ENCODE measurements around the gene ZSCAN21. TPM values are rescaled to one million over a fixed set of nuclear protein-coding genes. Genes with fewer than 3 reads are reported as not detected.

Gene ZSCAN21
- total RNA-seq, 1 donor: 11.7 TPM

DNA sequence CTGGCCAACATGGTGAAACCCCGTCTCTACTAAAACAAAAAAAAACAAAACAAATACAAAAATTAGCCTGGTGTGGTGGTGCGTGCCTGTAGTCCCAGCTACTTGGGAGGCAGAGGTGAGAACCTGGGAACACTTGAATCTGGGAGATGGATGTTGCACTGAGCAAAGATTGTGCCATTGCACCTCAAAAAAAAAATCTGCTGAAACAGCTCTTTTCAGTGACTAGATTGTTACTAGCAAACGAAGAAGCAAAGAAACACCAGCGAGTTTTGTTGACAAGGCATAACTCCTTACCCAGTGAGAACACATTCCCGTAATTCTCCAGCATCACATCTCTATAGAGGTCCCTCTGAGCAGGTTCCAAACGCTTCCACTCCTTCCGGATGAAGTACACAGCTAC, 25.3 kb downstream of the ZSCAN21 start:
- TF ChIP-seq, protein P1, sequence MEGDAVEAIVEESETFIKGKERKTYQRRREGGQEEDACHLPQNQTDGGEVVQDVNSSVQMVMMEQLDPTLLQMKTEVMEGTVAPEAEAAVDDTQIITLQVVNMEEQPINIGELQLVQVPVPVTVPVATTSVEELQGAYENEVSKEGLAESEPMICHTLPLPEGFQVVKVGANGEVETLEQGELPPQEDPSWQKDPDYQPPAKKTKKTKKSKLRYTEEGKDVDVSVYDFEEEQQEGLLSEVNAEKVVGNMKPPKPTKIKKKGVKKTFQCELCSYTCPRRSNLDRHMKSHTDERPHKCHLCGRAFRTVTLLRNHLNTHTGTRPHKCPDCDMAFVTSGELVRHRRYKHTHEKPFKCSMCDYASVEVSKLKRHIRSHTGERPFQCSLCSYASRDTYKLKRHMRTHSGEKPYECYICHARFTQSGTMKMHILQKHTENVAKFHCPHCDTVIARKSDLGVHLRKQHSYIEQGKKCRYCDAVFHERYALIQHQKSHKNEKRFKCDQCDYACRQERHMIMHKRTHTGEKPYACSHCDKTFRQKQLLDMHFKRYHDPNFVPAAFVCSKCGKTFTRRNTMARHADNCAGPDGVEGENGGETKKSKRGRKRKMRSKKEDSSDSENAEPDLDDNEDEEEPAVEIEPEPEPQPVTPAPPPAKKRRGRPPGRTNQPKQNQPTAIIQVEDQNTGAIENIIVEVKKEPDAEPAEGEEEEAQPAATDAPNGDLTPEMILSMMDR (IDR thresholded peaks at IDR 0.05; ENCODE audit: insufficient read depth, low read depth, low read length): no peak
- no peak for DNase-seq (ENCODE audit: low read depth)
- no peak overlapping the region for H3K4me3 ChIP-seq (ENCODE audit: low read depth, low read length)

DNA sequence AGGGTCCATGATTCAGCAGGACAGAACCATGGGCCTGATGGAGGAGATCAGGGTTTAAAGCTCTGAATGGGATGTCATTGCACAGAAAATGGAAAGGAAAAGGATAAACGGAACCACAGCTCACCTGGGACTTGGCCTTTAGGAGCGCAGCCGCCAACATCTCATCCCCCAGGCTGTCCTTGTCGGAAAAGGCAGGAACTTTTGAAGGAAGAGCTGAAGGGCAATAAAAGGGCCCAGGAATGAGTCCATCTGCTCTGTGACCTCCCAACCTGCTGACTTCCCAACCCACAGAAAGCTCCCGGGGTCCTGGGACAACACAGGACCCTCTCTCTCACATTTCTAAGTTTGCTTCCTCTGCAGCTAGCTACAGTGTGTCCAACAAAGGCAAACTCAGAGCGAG, 25.8 kb downstream of the ZSCAN21 start:
- H3K4me3 ChIP-seq (ENCODE audit: low read depth, low read length): no peak overlapping the region
- TF ChIP-seq, protein P1 (IDR thresholded peaks at IDR 0.05; ENCODE audit: insufficient read depth, low read depth, low read length): no peak
- DNase-seq (ENCODE audit: low read depth): no peak

DNA sequence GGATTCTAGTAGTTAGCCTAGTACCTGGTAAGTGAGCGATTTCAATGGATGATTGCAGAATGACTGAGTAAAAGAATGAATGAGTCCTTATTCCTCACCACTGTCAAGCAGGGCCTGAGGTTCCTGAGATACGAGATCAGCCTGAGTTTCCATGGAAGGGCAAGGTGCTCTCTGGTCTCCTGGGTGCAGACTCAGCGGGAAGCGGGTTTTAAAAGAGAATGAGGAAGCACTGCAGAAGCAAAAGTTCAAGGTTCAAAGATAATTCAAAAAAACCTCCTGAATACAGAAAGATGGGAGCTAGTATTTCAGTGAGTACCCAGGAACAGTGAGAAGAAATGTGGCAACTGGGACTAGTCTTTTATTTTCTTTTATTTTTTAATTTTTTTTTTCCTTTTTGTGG, 27.6 kb downstream of the ZSCAN21 start:
- H3K4me3 ChIP-seq (ENCODE audit: low read depth, low read length): no peak overlapping the region
- TF ChIP-seq, protein P1 (IDR thresholded peaks at IDR 0.05; ENCODE audit: insufficient read depth, low read depth, low read length): no peak
- no peak for DNase-seq (ENCODE audit: low read depth)

DNA sequence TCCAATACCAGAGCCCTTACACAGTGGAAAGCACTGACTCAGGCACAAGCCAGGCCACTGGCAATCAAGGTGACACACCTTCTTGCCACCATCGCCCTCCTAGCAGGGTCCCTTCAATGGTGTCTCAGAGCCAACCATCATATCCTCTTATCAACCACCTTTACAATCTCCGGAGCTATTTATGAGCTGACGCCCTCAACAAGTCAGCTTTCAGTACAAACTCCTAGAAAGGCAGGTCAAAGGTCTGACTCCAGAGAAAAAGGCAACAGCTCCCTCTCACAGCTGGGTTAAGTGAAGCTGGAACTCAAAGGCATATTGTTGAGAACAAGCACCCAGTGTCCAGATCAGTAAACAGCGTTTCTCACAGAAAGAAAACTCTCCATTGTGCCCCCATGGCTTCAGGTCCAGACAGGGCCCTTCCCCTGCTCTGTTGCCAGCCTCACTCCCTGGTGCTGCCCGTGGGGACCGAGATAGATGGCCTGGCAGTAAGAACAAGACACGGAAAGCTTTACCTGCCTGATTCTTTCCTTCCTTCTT, 29.5 kb downstream of the ZSCAN21 start:
- TF ChIP-seq, protein P1 (IDR thresholded peaks at IDR 0.05; ENCODE audit: insufficient read depth, low read depth, low read length): no peak
- no peak for DNase-seq (ENCODE audit: low read depth)
- no peak overlapping the region for H3K4me3 ChIP-seq (ENCODE audit: low read depth, low read length)

DNA sequence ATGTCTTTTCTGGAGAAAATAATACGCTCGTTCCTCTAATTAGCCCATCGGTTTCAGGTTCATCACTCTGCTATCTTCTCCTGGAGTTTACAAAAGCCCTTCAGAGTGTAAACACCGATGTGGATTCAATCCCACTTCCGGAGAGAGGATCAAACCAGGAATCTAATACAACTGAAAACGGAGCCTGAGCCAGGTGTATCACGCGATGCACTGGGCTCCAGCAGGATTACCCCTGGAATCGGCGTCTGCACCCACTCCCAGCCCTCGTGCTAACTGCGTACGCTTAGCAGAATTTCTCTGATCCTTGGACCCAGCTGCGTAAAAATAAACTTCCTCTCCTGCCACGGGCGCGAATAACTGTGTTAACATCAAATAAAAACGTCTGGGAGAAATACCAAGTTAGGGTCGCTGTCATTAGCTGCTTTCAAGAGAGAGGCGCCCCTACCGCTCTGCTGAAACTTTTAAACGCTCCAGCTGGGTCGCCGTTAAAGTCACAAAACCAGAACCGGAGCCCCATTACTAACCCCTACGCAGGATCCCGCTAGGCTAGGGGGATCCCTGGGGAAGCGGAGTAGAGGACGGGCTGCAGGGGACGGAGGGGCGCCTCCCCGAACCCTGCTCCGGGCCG, 31.4 kb downstream of the ZSCAN21 start:
- H3K4me3 ChIP-seq (ENCODE audit: low read depth, low read length): peak overlapping the region; percentile 97
- DNase-seq (ENCODE audit: low read depth): peak; percentile 42
- TF ChIP-seq, protein P1 (IDR thresholded peaks at IDR 0.05; ENCODE audit: insufficient read depth, low read depth, low read length): no peak

DNA sequence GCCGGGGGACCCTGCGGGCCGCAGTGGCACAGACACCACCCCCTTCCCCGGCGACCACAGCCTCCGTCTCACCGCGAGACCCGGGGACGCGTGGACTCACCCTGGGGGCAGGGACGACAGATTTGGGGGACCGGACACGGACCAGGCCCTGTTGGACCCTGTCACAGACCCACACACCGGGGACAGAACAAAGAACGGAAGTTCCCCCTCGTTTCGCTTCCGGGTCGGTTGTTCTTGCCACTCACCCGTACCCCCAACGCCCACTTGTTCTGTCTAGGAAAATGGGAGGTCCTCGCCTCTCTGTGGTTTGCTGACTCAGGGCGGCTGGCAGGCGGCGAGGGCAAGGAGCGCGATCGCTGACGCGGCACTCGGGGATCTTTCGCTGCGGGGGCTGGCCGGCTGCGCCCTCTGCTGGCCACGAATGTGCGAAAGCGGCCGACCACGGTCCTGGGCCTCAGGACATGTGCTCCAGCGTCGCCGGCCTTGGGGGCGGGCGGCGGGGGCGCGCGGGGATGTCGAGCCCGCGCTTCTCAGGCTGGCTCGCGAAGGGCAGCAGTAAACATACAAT, 32.0 kb downstream of the ZSCAN21 start, which contains the start of gene ZNF3:
Gene ZNF3, minus strand, starts transcription at position 189 of the 568 bp plus-strand sequence. CDS start 4,366 bp downstream, outside the sequence.
- TF ChIP-seq, protein P1 (IDR thresholded peaks at IDR 0.05; ENCODE audit: insufficient read depth, low read depth, low read length): peak; percentile 83
- peak; percentile 99 for DNase-seq (ENCODE audit: low read depth)
- H3K4me3 ChIP-seq (ENCODE audit: low read depth, low read length): peak within 1 kb of the TSS; percentile 97

All from fibroblast of villous mesenchyme (primary cell).